Measurements from ENCODE around the gene TNFAIP1.

The TNFAIP1 gene

DNA sequence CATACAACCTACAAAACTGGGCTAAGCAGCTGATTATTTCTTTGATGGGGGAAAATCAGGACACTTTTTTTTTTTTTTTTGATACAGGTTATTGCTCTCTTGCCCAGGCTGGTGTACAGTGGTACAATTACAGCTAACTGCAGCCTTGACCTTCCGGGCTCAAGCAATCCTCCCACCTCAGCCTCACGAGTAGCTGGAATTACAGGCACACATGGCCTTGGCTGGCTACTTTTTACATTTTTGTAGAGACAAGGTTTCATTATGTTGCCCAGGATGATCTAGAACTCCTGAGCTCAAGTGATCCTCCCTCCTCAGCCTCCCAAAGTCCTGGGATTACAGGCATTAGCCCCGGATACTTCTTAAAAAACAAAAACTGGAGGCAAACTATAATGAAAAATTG is 37.1 kb upstream of the TNFAIP1 start:
- TF ChIP-seq, protein P1, sequence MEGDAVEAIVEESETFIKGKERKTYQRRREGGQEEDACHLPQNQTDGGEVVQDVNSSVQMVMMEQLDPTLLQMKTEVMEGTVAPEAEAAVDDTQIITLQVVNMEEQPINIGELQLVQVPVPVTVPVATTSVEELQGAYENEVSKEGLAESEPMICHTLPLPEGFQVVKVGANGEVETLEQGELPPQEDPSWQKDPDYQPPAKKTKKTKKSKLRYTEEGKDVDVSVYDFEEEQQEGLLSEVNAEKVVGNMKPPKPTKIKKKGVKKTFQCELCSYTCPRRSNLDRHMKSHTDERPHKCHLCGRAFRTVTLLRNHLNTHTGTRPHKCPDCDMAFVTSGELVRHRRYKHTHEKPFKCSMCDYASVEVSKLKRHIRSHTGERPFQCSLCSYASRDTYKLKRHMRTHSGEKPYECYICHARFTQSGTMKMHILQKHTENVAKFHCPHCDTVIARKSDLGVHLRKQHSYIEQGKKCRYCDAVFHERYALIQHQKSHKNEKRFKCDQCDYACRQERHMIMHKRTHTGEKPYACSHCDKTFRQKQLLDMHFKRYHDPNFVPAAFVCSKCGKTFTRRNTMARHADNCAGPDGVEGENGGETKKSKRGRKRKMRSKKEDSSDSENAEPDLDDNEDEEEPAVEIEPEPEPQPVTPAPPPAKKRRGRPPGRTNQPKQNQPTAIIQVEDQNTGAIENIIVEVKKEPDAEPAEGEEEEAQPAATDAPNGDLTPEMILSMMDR (IDR thresholded peaks at IDR 0.05; ENCODE audit: control insufficient read depth, extremely low read depth, insufficient read depth), result no peak
- DNase-seq (ENCODE audit: low read depth), result no peak
- no peak overlapping the region for H3K4me3 ChIP-seq (ENCODE audit: low read depth, low read length)

GRCh38 chr17:28306954-28307401 is 28.6 kb upstream of the TNFAIP1 start:
- no peak overlapping the region for H3K4me3 ChIP-seq (ENCODE audit: low read depth, low read length)
- TF ChIP-seq, protein P1 (IDR thresholded peaks at IDR 0.05; ENCODE audit: control insufficient read depth, extremely low read depth, insufficient read depth), result no peak
- no peak for DNase-seq (ENCODE audit: low read depth)

DNA sequence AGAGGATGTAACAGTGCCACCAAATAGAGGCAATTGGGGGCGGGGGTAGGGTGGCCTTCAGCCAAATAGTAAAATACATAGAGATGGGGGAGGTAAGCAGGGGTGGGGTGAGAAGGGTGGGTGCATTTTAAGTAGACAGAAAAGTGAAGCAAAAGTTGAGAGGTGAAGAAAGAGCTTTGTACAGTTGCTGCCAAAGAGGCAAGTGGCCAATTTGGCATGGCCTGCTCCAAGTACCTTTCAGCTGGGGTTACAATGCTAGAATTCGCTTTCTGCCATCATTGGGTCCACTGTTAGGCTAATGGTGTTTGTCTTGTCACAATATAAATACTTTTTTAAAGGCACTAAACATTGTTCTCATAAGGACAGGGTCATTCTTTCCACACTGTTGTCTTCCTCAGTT is 21.7 kb upstream of the TNFAIP1 start:
- no peak for DNase-seq (ENCODE audit: low read depth)
- no peak overlapping the region for H3K4me3 ChIP-seq (ENCODE audit: low read depth, low read length)
- TF ChIP-seq, protein P1 (IDR thresholded peaks at IDR 0.05; ENCODE audit: control insufficient read depth, extremely low read depth, insufficient read depth), result no peak

DNA sequence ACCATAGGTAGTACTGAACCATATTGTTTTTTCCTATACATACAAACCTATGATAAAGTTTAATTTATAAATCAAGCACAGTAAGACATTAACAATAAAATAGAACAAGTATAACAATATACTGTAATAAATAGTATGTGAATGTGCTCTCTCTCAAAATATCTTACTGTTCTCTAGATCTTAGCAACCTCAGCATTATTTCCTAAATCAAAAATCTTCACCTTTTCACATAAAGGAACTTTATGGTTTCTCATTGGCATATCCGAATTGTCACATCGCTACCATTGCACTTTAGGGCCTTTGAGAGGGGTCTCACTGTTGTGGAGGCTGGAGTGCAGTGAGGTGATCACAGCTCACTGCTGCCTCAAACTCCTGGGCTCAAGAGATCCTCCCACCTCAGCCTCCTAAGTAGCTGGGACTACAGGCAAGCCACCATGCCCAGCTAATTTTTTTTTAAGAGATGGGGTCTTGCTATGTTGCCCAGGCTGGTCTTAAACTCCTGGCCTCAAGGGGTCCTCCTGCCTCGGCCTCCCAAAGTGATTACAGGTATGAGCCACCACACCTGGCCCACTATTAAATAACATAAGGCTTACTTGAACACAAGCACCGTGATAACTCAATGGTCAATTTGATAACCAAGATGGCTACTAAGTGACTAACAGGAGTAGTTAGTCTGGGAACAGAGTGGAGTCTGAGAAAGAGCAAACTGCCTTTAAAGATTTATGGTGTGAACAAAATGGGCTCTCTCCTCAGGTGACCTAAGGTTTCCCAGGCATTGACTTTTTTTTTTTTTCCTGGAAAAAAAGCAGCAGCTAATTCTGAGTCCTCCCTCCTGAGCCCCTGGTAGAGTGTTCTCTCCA is 19.5 kb upstream of the TNFAIP1 start:
- H3K4me3 ChIP-seq (ENCODE audit: low read depth, low read length), result no peak overlapping the region
- no peak for DNase-seq (ENCODE audit: low read depth)
- TF ChIP-seq, protein P1 (IDR thresholded peaks at IDR 0.05; ENCODE audit: control insufficient read depth, extremely low read depth, insufficient read depth), result no peak

GRCh38 chr17:28317099-28317965 is 18.2 kb upstream of the TNFAIP1 start:
- TF ChIP-seq, protein P1 (IDR thresholded peaks at IDR 0.05; ENCODE audit: control insufficient read depth, extremely low read depth, insufficient read depth), result no peak
- peak overlapping the region; percentile 92 for H3K4me3 ChIP-seq (ENCODE audit: low read depth, low read length)
- no peak for DNase-seq (ENCODE audit: low read depth)

GRCh38 chr17:28317966-28318758 is 17.4 kb upstream of the TNFAIP1 start:
- DNase-seq (ENCODE audit: low read depth), result no peak
- TF ChIP-seq, protein P1 (IDR thresholded peaks at IDR 0.05; ENCODE audit: control insufficient read depth, extremely low read depth, insufficient read depth), result no peak

More at GRCh38 chr17:28317966-28318758, 17.4 kb upstream of the TNFAIP1 start:
- H3K4me3 ChIP-seq (ENCODE audit: low read depth, low read length), result peak overlapping the region; percentile 92

Measured in LNCaP clone FGC (cell line).